Keratinocyte (primary cell): Measurements from ENCODE around the gene CFL1. TPM values are rescaled to one million over a fixed set of nuclear protein-coding genes. Genes with fewer than 3 reads are reported as not detected.
A peak's percentile ranks its signal among the peaks of the same experiment; 100 is the strongest.

Experiments used
- DNase-seq: peaks from one replicate; pipeline ENCODE4 v3.0.0-alpha.2; 2011; ENCODE audit warnings: low read depth, missing footprints, low spot score
- FAIRE-seq: peaks from 2 replicates; lab custom pipeline; 2011; peaks lifted over from hg19 to GRCh38; lab: Jason Lieb, UNC
- H2AFZ ChIP-seq: 2 replicates; pipeline ENCODE4 v1.6.0; 2012; ENCODE audit warnings: low read length, control low read depth, inconsistent platforms; ENCODE audit not compliant: control insufficient read depth
- H3K27ac ChIP-seq: 2 replicates; pipeline ENCODE4 v1.5.1; 2011; ENCODE audit warnings: low read length; ENCODE audit not compliant: control insufficient read depth, insufficient read depth
- H3K27me3 ChIP-seq: 3 replicates; pipeline ENCODE4 v1.6.0; 2011; ENCODE audit warnings: low read length; ENCODE audit not compliant: control insufficient read depth, insufficient read depth; ENCODE audit errors: extremely low read depth
- H3K36me3 ChIP-seq, 2 experiments: 2 replicates in 1 of 2; 3 replicates in 1 of 2; pipeline ENCODE4 v1.5.1; 2011; ENCODE audit warnings: low read length in 2 of 2, mild to moderate bottlenecking in 1 of 2; ENCODE audit not compliant: control insufficient read depth in 2 of 2, insufficient read depth in 2 of 2; ENCODE audit errors: extremely low read depth in 1 of 2
- H3K4me1 ChIP-seq: 3 replicates; pipeline ENCODE4 v1.5.1; 2011; ENCODE audit warnings: low read length; ENCODE audit not compliant: control insufficient read depth, insufficient read depth; ENCODE audit errors: extremely low read depth
- H3K4me2 ChIP-seq: 3 replicates; pipeline ENCODE4 v1.6.0; 2011; ENCODE audit warnings: low read depth, low read length; ENCODE audit not compliant: control insufficient read depth, insufficient read depth; ENCODE audit errors: extremely low read depth
- H3K4me3 ChIP-seq, 3 experiments: fragments of 200-600 bp in 1 of 3; sonication (generic) in 1 of 3; 2 replicates in 2 of 3; 3 replicates in 1 of 3; pipeline ENCODE4 v1.5.1; 2011 to 2016; ENCODE audit warnings: low read length in 3 of 3, mild to moderate bottlenecking in 3 of 3, control low read depth in 2 of 3, inconsistent platforms in 1 of 3, low read depth in 1 of 3, mixed read lengths in 1 of 3, mixed run types in 1 of 3, moderate library complexity in 1 of 3; ENCODE audit not compliant: control insufficient read depth in 2 of 3, insufficient read depth in 2 of 3; ENCODE audit errors: extremely low read depth in 1 of 3
- H3K79me2 ChIP-seq: 2 replicates; pipeline ENCODE4 v1.6.0; 2012; ENCODE audit warnings: low read length; ENCODE audit not compliant: control insufficient read depth, insufficient read depth
- H3K9ac ChIP-seq: 3 replicates; pipeline ENCODE4 v1.6.0; 2011; ENCODE audit warnings: low read length; ENCODE audit not compliant: control insufficient read depth, insufficient read depth; ENCODE audit errors: extremely low read depth
- H3K9me1 ChIP-seq: 3 replicates; pipeline ENCODE4 v1.6.0; 2011; ENCODE audit warnings: low read length; ENCODE audit not compliant: control insufficient read depth, insufficient read depth; ENCODE audit errors: extremely low read depth
- H3K9me3 ChIP-seq: 2 replicates; pipeline ENCODE4 v1.5.1; 2012; ENCODE audit warnings: low read depth, low read length; ENCODE audit not compliant: control insufficient read depth
- H4K20me1 ChIP-seq: 3 replicates; pipeline ENCODE4 v1.6.0; 2011; ENCODE audit warnings: low read length; ENCODE audit not compliant: control insufficient read depth, insufficient read depth; ENCODE audit errors: extremely low read depth
- CTCF ChIP-seq, 3 experiments: IDR thresholded peaks in 1 of 3; conservative IDR thresholded peaks in 1 of 3; optimal IDR thresholded peaks in 1 of 3; 2 replicates in 2 of 3; 3 replicates in 1 of 3; pipeline versions ENCODE3 to v1.5.1; 2011; ENCODE audit warnings: low read length in 3 of 3, mild to moderate bottlenecking in 3 of 3, moderate library complexity in 2 of 3, control low read depth in 1 of 3, inconsistent platforms in 1 of 3; ENCODE audit not compliant: insufficient read depth in 2 of 3; ENCODE audit errors: extremely low read depth in 1 of 3
- EZH2 ChIP-seq: IDR thresholded peaks from one replicate; pipeline ENCODE4 v1.6.1; 2012; ENCODE audit warnings: inconsistent platforms, mild to moderate bottlenecking, low read length, moderate library complexity
- dilution Hi-C: fragments of 300-500 bp; cut with MboI; formaldehyde crosslinking; loops from one replicate; pipeline ENCODE4 v1.7.0; 2020; ENCODE audit warnings: low sequenced_read_pairs; ENCODE audit not compliant: extremely low pct_ligation_motif_present
- polyA plus RNA-seq, 5 experiments: library from polyadenylated mRNA; depleted of rRNA in 3 of 5; stranded (reverse) in 3 of 5; stranded (forward) in 1 of 5; unstranded in 1 of 5; fragments of >200 nt; gene quantifications; 1 replicate in 1 of 5; 2 replicates in 3 of 5; 3 replicates in 1 of 5; pipeline versions ENCODE4 v1.2.1 to v1.2.3, GENCODE V29; 2011 to 2012; ENCODE audit warnings: missing spikeins in 2 of 5, low read depth in 1 of 5, low replicate concordance in 1 of 5

The CFL1 gene
- polyA plus RNA-seq, 1 donor (not counting 4 experiments of a cell fraction or from before 2014, with no cell fraction given) = 1,236 TPM

- H3K36me3 ChIP-seq = peaks cover 17 to 31% of the 10 kb centered on the region in 2 experiments
- H2AFZ ChIP-seq = no peak within 1 kb of the TSS
- no peaks in the 10 kb centered on the region for H3K27me3 ChIP-seq
- H3K79me2 ChIP-seq = peaks cover 56% of the 10 kb centered on the region
- H3K27ac ChIP-seq = peak within 1 kb of the TSS; percentile 98
- no peak for DNase-seq
- H3K9ac ChIP-seq = peak within 1 kb of the TSS; percentile 99
- H3K4me1 ChIP-seq = peaks cover 62% of the 10 kb centered on the region
- H3K4me3 ChIP-seq = peak within 1 kb of the TSS; percentile 94 to 99 (median 97)
- no peak for FAIRE-seq
- H3K9me1 ChIP-seq = peaks cover 2% of the 10 kb centered on the region
- H4K20me1 ChIP-seq = peaks cover 23% of the 10 kb centered on the region
- dilution Hi-C loops = no loop called here
- peak within 1 kb of the TSS; percentile 82 for H3K4me2 ChIP-seq
- H3K9me3 ChIP-seq = no peaks in the 10 kb centered on the region
- TF ChIP-seq EZH2 (no peak), CTCF (optimal IDR thresholded peaks at IDR 0.05 in 1 of 3, IDR thresholded peaks at IDR 0.05 in 1 of 3, conservative IDR thresholded peaks at IDR 0.05 in 1 of 3; ENCODE audit: extremely low read depth in 1 of 3, insufficient read depth in 2 of 3, low read length in 3 of 3) (no peak)
Measured at GRCh38 chr11:65900125-65900898, 42.3 kb upstream of the CFL1 start, which contains the start of gene FOSL1. Gene FOSL1 (minus strand): TSS chr11:65900388. CDS start chr11:65900339, 49 bp downstream.

GRCh38 chr11:65899356-65900124 lies 41.6 kb upstream of the CFL1 start:
- Histone ChIP-seq H3K4me2 (peak overlapping the region; percentile 22), H3K4me3 (peak overlapping the region; percentile 94 to 99 (median 97)), H3K9ac (peak overlapping the region; percentile 99), H4K20me1 (peaks cover 26% of the 10 kb centered on the region), H3K4me1 (peaks cover 65% of the 10 kb centered on the region), H3K27ac (peak overlapping the region; percentile 98), H3K9me3 (no peaks in the 10 kb centered on the region), H3K79me2 (peaks cover 60% of the 10 kb centered on the region), H3K36me3 (peaks cover 18 to 32% of the 10 kb centered on the region in 2 experiments), H2AFZ (no peak overlapping the region), H3K9me1 (peaks cover 2% of the 10 kb centered on the region), H3K27me3 (no peaks in the 10 kb centered on the region)
- no peak for FAIRE-seq
- no peak for DNase-seq
- dilution Hi-C loops = no loop called here
- TF ChIP-seq EZH2 (no peak), CTCF (optimal IDR thresholded peaks at IDR 0.05 in 1 of 3, IDR thresholded peaks at IDR 0.05 in 1 of 3, conservative IDR thresholded peaks at IDR 0.05 in 1 of 3; ENCODE audit: extremely low read depth in 1 of 3, insufficient read depth in 2 of 3, low read length in 3 of 3) (peak in 2 of 3 experiments; percentile 6 to 22)
